ENCODE data around the gene KCND2. TPM values are rescaled to one million over a fixed set of nuclear protein-coding genes. Genes with fewer than 3 reads are reported as not detected.

The KCND2 gene
- total RNA-seq, 1 donor from 2014 or later: 13.7 TPM

- Mint-ChIP-seq H3K4me1 (ENCODE audit: low read depth) (no peaks in the 10 kb centered on the region), H3K36me3 (ENCODE audit: insufficient read depth) (no peaks in the 10 kb centered on the region), H3K4me3 (ENCODE audit: low read depth) (no peak overlapping the region), H3K27ac (no peak overlapping the region), H3K9me3 (ENCODE audit: low read depth) (no peaks in the 10 kb centered on the region), H3K27me3 (no peaks in the 10 kb centered on the region)
- DNase-seq (ENCODE audit: low spot score, unreplicated experiment): no peak
- TF ChIP-seq, protein P1, sequence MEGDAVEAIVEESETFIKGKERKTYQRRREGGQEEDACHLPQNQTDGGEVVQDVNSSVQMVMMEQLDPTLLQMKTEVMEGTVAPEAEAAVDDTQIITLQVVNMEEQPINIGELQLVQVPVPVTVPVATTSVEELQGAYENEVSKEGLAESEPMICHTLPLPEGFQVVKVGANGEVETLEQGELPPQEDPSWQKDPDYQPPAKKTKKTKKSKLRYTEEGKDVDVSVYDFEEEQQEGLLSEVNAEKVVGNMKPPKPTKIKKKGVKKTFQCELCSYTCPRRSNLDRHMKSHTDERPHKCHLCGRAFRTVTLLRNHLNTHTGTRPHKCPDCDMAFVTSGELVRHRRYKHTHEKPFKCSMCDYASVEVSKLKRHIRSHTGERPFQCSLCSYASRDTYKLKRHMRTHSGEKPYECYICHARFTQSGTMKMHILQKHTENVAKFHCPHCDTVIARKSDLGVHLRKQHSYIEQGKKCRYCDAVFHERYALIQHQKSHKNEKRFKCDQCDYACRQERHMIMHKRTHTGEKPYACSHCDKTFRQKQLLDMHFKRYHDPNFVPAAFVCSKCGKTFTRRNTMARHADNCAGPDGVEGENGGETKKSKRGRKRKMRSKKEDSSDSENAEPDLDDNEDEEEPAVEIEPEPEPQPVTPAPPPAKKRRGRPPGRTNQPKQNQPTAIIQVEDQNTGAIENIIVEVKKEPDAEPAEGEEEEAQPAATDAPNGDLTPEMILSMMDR (IDR thresholded peaks at IDR 0.05; ENCODE audit: unreplicated experiment): no peak
Observed at GRCh38 chr7:120617275-120617674, 344.3 kb downstream of the KCND2 start.

DNA sequence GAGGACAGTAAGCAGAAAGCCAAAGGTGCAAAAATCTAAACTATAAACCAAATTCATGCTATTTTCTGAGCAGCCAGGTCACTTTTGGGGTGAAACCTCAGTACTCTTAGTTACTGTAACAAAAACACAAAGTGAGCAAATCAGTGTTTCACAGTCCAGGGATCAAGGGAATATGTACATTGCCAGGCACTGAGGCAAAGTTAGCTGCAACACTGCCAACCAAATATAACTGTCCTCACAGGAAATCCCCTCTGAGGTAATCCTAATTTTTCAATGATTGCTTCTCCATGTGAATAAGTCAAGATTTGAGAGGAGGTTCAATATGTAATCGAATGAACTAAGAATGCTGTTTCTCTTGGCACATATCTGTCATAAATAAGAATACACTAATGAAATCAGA lies 355.3 kb downstream of the KCND2 start:
- H3K4me1 Mint-ChIP-seq (ENCODE audit: low read depth): peaks cover 3% of the 10 kb centered on the region
- H3K9me3 Mint-ChIP-seq (ENCODE audit: low read depth): peaks cover 3% of the 10 kb centered on the region
- TF ChIP-seq, protein P1 (IDR thresholded peaks at IDR 0.05; ENCODE audit: unreplicated experiment): no peak
- no peak overlapping the region for H3K27ac Mint-ChIP-seq
- no peaks in the 10 kb centered on the region for H3K36me3 Mint-ChIP-seq (ENCODE audit: insufficient read depth)
- H3K27me3 Mint-ChIP-seq: no peaks in the 10 kb centered on the region
- no peak for DNase-seq (ENCODE audit: low spot score, unreplicated experiment)
- no peak overlapping the region for H3K4me3 Mint-ChIP-seq (ENCODE audit: low read depth)

- Mint-ChIP-seq H3K36me3 (ENCODE audit: insufficient read depth) (no peaks in the 10 kb centered on the region), H3K27me3 (no peaks in the 10 kb centered on the region), H3K27ac (no peak overlapping the region), H3K9me3 (ENCODE audit: low read depth) (peaks cover under 1% of the 10 kb centered on the region), H3K4me3 (ENCODE audit: low read depth) (no peak overlapping the region), H3K4me1 (ENCODE audit: low read depth) (no peaks in the 10 kb centered on the region)
- TF ChIP-seq, protein P1 (IDR thresholded peaks at IDR 0.05; ENCODE audit: unreplicated experiment): no peak
- DNase-seq (ENCODE audit: low spot score, unreplicated experiment): no peak
Observed at GRCh38 chr7:120639884-120640283, 366.9 kb downstream of the KCND2 start.

- TF ChIP-seq, protein P1 (IDR thresholded peaks at IDR 0.05; ENCODE audit: unreplicated experiment): no peak
- H3K4me1 Mint-ChIP-seq (ENCODE audit: low read depth): peaks cover 4% of the 10 kb centered on the region
- no peak overlapping the region for H3K4me3 Mint-ChIP-seq (ENCODE audit: low read depth)
- DNase-seq (ENCODE audit: low spot score, unreplicated experiment): no peak
- H3K27ac Mint-ChIP-seq: no peak overlapping the region
- H3K36me3 Mint-ChIP-seq (ENCODE audit: insufficient read depth): peaks cover 3% of the 10 kb centered on the region
- peaks cover 12% of the 10 kb centered on the region for H3K9me3 Mint-ChIP-seq (ENCODE audit: low read depth)
- H3K27me3 Mint-ChIP-seq: no peaks in the 10 kb centered on the region
Observed at GRCh38 chr7:120645966-120646365, 373.0 kb downstream of the KCND2 start.

GRCh38 chr7:120654241-120654640 lies 381.3 kb downstream of the KCND2 start:
- H3K27me3 Mint-ChIP-seq: no peaks in the 10 kb centered on the region
- H3K27ac Mint-ChIP-seq: no peak overlapping the region
- no peak overlapping the region for H3K4me3 Mint-ChIP-seq (ENCODE audit: low read depth)
- peaks cover 8% of the 10 kb centered on the region for H3K4me1 Mint-ChIP-seq (ENCODE audit: low read depth)
- TF ChIP-seq, protein P1 (IDR thresholded peaks at IDR 0.05; ENCODE audit: unreplicated experiment): no peak
- H3K9me3 Mint-ChIP-seq (ENCODE audit: low read depth): peaks cover 14% of the 10 kb centered on the region
- DNase-seq (ENCODE audit: low spot score, unreplicated experiment): no peak
- peaks cover 3% of the 10 kb centered on the region for H3K36me3 Mint-ChIP-seq (ENCODE audit: insufficient read depth)
